Fibroblast of lung (primary cell): Measurements from ENCODE around the gene C2orf76. TPM values are rescaled to one million over a fixed set of nuclear protein-coding genes. Genes with fewer than 3 reads are reported as not detected.

Experiments
- DNase-seq, 2 donors: peaks; one replicate each; pipeline versions ENCODE4 v3.0.0 to v3.0.0-alpha.2; 2010; ENCODE audit warnings: low read depth in 2 of 2
- H2AFZ ChIP-seq: 2 replicates; pipeline ENCODE4 v1.5.1; 2012; ENCODE audit warnings: low read length, control low read depth, inconsistent platforms
- H3K27ac ChIP-seq: 2 replicates; pipeline ENCODE4 v1.5.1; 2011; ENCODE audit warnings: low read length, control low read depth; ENCODE audit not compliant: insufficient read depth
- H3K27me3 ChIP-seq: 2 replicates; pipeline ENCODE4 v1.5.1; 2011; ENCODE audit warnings: mild to moderate bottlenecking, low read length; ENCODE audit not compliant: control insufficient read depth, insufficient read depth
- H3K36me3 ChIP-seq: 2 replicates; pipeline ENCODE4 v1.5.1; 2011; ENCODE audit warnings: low read length; ENCODE audit not compliant: control insufficient read depth, insufficient read depth
- H3K4me1 ChIP-seq: 2 replicates; pipeline ENCODE4 v1.5.1; 2011; ENCODE audit warnings: low read length; ENCODE audit not compliant: control insufficient read depth, insufficient read depth; ENCODE audit errors: extremely low read depth
- H3K4me2 ChIP-seq: 2 replicates; pipeline ENCODE4 v1.5.1; 2011; ENCODE audit warnings: low read length, control low read depth; ENCODE audit not compliant: insufficient read depth; ENCODE audit errors: extremely low read depth
- H3K4me3 ChIP-seq, 4 experiments: fragments of 200-600 bp in 1 of 4; sonication (generic) in 1 of 4; replicated peaks in 1 of 4; 2 replicates each; pipeline ENCODE4 v1.5.1; 2011 to 2016; ENCODE audit warnings: low read length in 4 of 4, low read depth in 3 of 4, mild to moderate bottlenecking in 3 of 4, control low read depth in 2 of 4, inconsistent platforms in 1 of 4, mixed read lengths in 1 of 4; ENCODE audit not compliant: insufficient read depth in 1 of 4; ENCODE audit errors: control extremely low read depth in 1 of 4
- H3K79me2 ChIP-seq: 2 replicates; pipeline ENCODE4 v1.5.1; 2012; ENCODE audit warnings: mild to moderate bottlenecking, low read length, inconsistent platforms; ENCODE audit not compliant: control insufficient read depth, insufficient read depth
- H3K9ac ChIP-seq: 2 replicates; pipeline ENCODE4 v1.5.1; 2011; ENCODE audit warnings: mild to moderate bottlenecking, low read length, control low read depth; ENCODE audit not compliant: insufficient read depth
- H3K9me3 ChIP-seq: 2 replicates; pipeline ENCODE4 v1.5.1; 2012; ENCODE audit warnings: low read depth, low read length; ENCODE audit not compliant: control insufficient read depth, insufficient read depth
- H4K20me1 ChIP-seq: 2 replicates; pipeline ENCODE4 v1.5.1; 2011; ENCODE audit warnings: low read length; ENCODE audit not compliant: control insufficient read depth, insufficient read depth; ENCODE audit errors: extremely low read depth
- CTCF ChIP-seq, 2 donors: IDR thresholded peaks in 1 of 2; conservative IDR thresholded peaks in 1 of 2; 1 replicate in 1 of 2; 2 replicates in 1 of 2; pipeline ENCODE4 v1.5.1; 2011 to 2012; ENCODE audit warnings: low read length in 2 of 2, control low read depth in 1 of 2, inconsistent platforms in 1 of 2, low read depth in 1 of 2, mild to moderate bottlenecking in 1 of 2
- EZH2 ChIP-seq: IDR thresholded peaks from 2 replicates; pipeline ENCODE4 v1.5.1; 2012; ENCODE audit warnings: low read length, control low read depth, mild to moderate bottlenecking; ENCODE audit errors: missing control alignments
- polyA plus RNA-seq, 2 donors: library from polyadenylated mRNA; depleted of rRNA in 1 of 2; stranded (reverse) in 1 of 2; unstranded in 1 of 2; fragments of >200 nt; gene quantifications; 2 replicates each; pipeline ENCODE4 v1.2.1, GENCODE V29; 2011 to 2012; ENCODE audit warnings: missing spikeins in 1 of 2
- total RNA-seq: library from RNA; depleted of rRNA; stranded (reverse); fragments of >200 nt; gene quantifications from 2 replicates; pipeline ENCODE4 v1.2.1, GENCODE V29; 2014

Gene C2orf76
- total and polyA plus RNA-seq, 2 donors (not counting 1 experiment from before 2014, with no cell fraction given): 14.6 to 17.8 TPM

GRCh38 chr2:119339562-119339923 is 27.1 kb downstream of the C2orf76 start:
- H3K27ac ChIP-seq: no peak overlapping the region
- TF ChIP-seq CTCF (conservative IDR thresholded peaks at IDR 0.05 in 1 of 2, IDR thresholded peaks at IDR 0.05 in 1 of 2; ENCODE audit: low read depth in 1 of 2, low read length in 2 of 2) (no peak), EZH2 (no peak)
- no peak for DNase-seq
- no peaks in the 10 kb centered on the region for H3K9me3 ChIP-seq
- H3K4me2 ChIP-seq: no peak overlapping the region
- H3K4me1 ChIP-seq: no peaks in the 10 kb centered on the region
- no peak overlapping the region for H2AFZ ChIP-seq
- H3K27me3 ChIP-seq: no peaks in the 10 kb centered on the region
- H3K36me3 ChIP-seq: no peaks in the 10 kb centered on the region
- H4K20me1 ChIP-seq: no peaks in the 10 kb centered on the region
- H3K4me3 ChIP-seq: no peak overlapping the region
- no peaks in the 10 kb centered on the region for H3K79me2 ChIP-seq
- no peak overlapping the region for H3K9ac ChIP-seq

- Histone ChIP-seq H3K36me3 (no peaks in the 10 kb centered on the region), H3K4me3 (no peak overlapping the region), H3K4me2 (no peak overlapping the region), H2AFZ (no peak overlapping the region), H3K27me3 (no peaks in the 10 kb centered on the region), H4K20me1 (no peaks in the 10 kb centered on the region), H3K9me3 (no peaks in the 10 kb centered on the region), H3K27ac (no peak overlapping the region), H3K79me2 (no peaks in the 10 kb centered on the region), H3K9ac (no peak overlapping the region), H3K4me1 (no peaks in the 10 kb centered on the region)
- no peak for TF ChIP-seq EZH2
- no peak for TF ChIP-seq CTCF (conservative IDR thresholded peaks at IDR 0.05 in 1 of 2, IDR thresholded peaks at IDR 0.05 in 1 of 2; ENCODE audit: low read depth in 1 of 2, low read length in 2 of 2)
- DNase-seq: no peak
These were observed 27.6 kb downstream of the C2orf76 start for GRCh38 chr2:119338826-119339561.

- no peak overlapping the region for H3K9ac ChIP-seq
- TF ChIP-seq CTCF (conservative IDR thresholded peaks at IDR 0.05 in 1 of 2, IDR thresholded peaks at IDR 0.05 in 1 of 2; ENCODE audit: low read depth in 1 of 2, low read length in 2 of 2) (no peak), EZH2 (no peak)
- no peaks in the 10 kb centered on the region for H3K27me3 ChIP-seq
- no peaks in the 10 kb centered on the region for H3K36me3 ChIP-seq
- no peak overlapping the region for H3K4me2 ChIP-seq
- no peaks in the 10 kb centered on the region for H3K79me2 ChIP-seq
- no peak overlapping the region for H3K27ac ChIP-seq
- H3K4me3 ChIP-seq: no peak overlapping the region
- no peaks in the 10 kb centered on the region for H3K4me1 ChIP-seq
- H3K9me3 ChIP-seq: no peaks in the 10 kb centered on the region
- no peak overlapping the region for H2AFZ ChIP-seq
- no peaks in the 10 kb centered on the region for H4K20me1 ChIP-seq
- DNase-seq: no peak
These were observed 28.4 kb downstream of the C2orf76 start for GRCh38 chr2:119338272-119338671.
